Measurements from ENCODE around the gene MRPL24.

The MRPL24 gene

GRCh38 chr1:156746406-156746727, 5.5 kb upstream of the MRPL24 start:
- H3K4me1 ChIP-seq (ENCODE audit: control insufficient read depth, insufficient read depth, low read length): peaks cover 53% of the 10 kb centered on the region
- no peaks in the 10 kb centered on the region for H3K9me3 ChIP-seq (ENCODE audit: control insufficient read depth, low read length)
- H3K4me3 ChIP-seq (ENCODE audit: low read length): peak overlapping the region; percentile 82
- no peaks in the 10 kb centered on the region for H3K27me3 ChIP-seq (ENCODE audit: control insufficient read depth, insufficient read depth, low read length)
- H3K9ac ChIP-seq (ENCODE audit: low read length): peak overlapping the region; percentile 90
- peaks cover 7% of the 10 kb centered on the region for H3K36me3 ChIP-seq (ENCODE audit: control insufficient read depth, insufficient read depth, low read length)

GRCh38 chr1:156745881-156746280, 5.0 kb upstream of the MRPL24 start:
- Histone ChIP-seq H3K4me1 (ENCODE audit: control insufficient read depth, insufficient read depth, low read length) (peaks cover 55% of the 10 kb centered on the region), H3K36me3 (ENCODE audit: control insufficient read depth, insufficient read depth, low read length) (peaks cover 7% of the 10 kb centered on the region), H3K4me3 (ENCODE audit: low read length) (no peak overlapping the region), H3K9ac (ENCODE audit: low read length) (peak overlapping the region; percentile 3), H3K27me3 (ENCODE audit: control insufficient read depth, insufficient read depth, low read length) (no peaks in the 10 kb centered on the region), H3K9me3 (ENCODE audit: control insufficient read depth, low read length) (no peaks in the 10 kb centered on the region)

GRCh38 chr1:156744786-156745419, 4.0 kb upstream of the MRPL24 start:
- H3K4me3 ChIP-seq (ENCODE audit: low read length): no peak overlapping the region
- H3K9ac ChIP-seq (ENCODE audit: low read length): no peak overlapping the region
- no peaks in the 10 kb centered on the region for H3K9me3 ChIP-seq (ENCODE audit: control insufficient read depth, low read length)
- peaks cover 7% of the 10 kb centered on the region for H3K36me3 ChIP-seq (ENCODE audit: control insufficient read depth, insufficient read depth, low read length)
- H3K27me3 ChIP-seq (ENCODE audit: control insufficient read depth, insufficient read depth, low read length): no peaks in the 10 kb centered on the region
- peaks cover 57% of the 10 kb centered on the region for H3K4me1 ChIP-seq (ENCODE audit: control insufficient read depth, insufficient read depth, low read length)

GRCh38 chr1:156744344-156744743, 3.5 kb upstream of the MRPL24 start:
- H3K9me3 ChIP-seq (ENCODE audit: control insufficient read depth, low read length): no peaks in the 10 kb centered on the region
- H3K9ac ChIP-seq (ENCODE audit: low read length): no peak overlapping the region
- H3K4me1 ChIP-seq (ENCODE audit: control insufficient read depth, insufficient read depth, low read length): peaks cover 52% of the 10 kb centered on the region
- no peak overlapping the region for H3K4me3 ChIP-seq (ENCODE audit: low read length)
- no peaks in the 10 kb centered on the region for H3K27me3 ChIP-seq (ENCODE audit: control insufficient read depth, insufficient read depth, low read length)
- peaks cover 7% of the 10 kb centered on the region for H3K36me3 ChIP-seq (ENCODE audit: control insufficient read depth, insufficient read depth, low read length)

GRCh38 chr1:156743367-156744302, 2.7 kb upstream of the MRPL24 start:
- Histone ChIP-seq H3K4me1 (ENCODE audit: control insufficient read depth, insufficient read depth, low read length) (peaks cover 45% of the 10 kb centered on the region), H3K9me3 (ENCODE audit: control insufficient read depth, low read length) (no peaks in the 10 kb centered on the region), H3K9ac (ENCODE audit: low read length) (no peak overlapping the region), H3K4me3 (ENCODE audit: low read length) (no peak overlapping the region), H3K27me3 (ENCODE audit: control insufficient read depth, insufficient read depth, low read length) (no peaks in the 10 kb centered on the region), H3K36me3 (ENCODE audit: control insufficient read depth, insufficient read depth, low read length) (peaks cover 7% of the 10 kb centered on the region)

GRCh38 chr1:156742801-156743200, 1.9 kb upstream of the MRPL24 start:
- peaks cover 37% of the 10 kb centered on the region for H3K4me1 ChIP-seq (ENCODE audit: control insufficient read depth, insufficient read depth, low read length)
- H3K36me3 ChIP-seq (ENCODE audit: control insufficient read depth, insufficient read depth, low read length): peaks cover 7% of the 10 kb centered on the region
- H3K9me3 ChIP-seq (ENCODE audit: control insufficient read depth, low read length): no peaks in the 10 kb centered on the region
- no peaks in the 10 kb centered on the region for H3K27me3 ChIP-seq (ENCODE audit: control insufficient read depth, insufficient read depth, low read length)
- H3K9ac ChIP-seq (ENCODE audit: low read length): no peak overlapping the region
- no peak overlapping the region for H3K4me3 ChIP-seq (ENCODE audit: low read length)

- Histone ChIP-seq H3K9ac (ENCODE audit: low read length) (no peak overlapping the region), H3K4me1 (ENCODE audit: control insufficient read depth, insufficient read depth, low read length) (peaks cover 30% of the 10 kb centered on the region), H3K4me3 (ENCODE audit: low read length) (no peak overlapping the region), H3K27me3 (ENCODE audit: control insufficient read depth, insufficient read depth, low read length) (no peaks in the 10 kb centered on the region), H3K36me3 (ENCODE audit: control insufficient read depth, insufficient read depth, low read length) (peaks cover 7% of the 10 kb centered on the region), H3K9me3 (ENCODE audit: control insufficient read depth, low read length) (no peaks in the 10 kb centered on the region)
Measured at GRCh38 chr1:156742017-156742416, 1.1 kb upstream of the MRPL24 start.

GRCh38 chr1:156741481-156741983, 644 bp upstream of the MRPL24 start:
- peaks cover 25% of the 10 kb centered on the region for H3K4me1 ChIP-seq (ENCODE audit: control insufficient read depth, insufficient read depth, low read length)
- peak overlapping the region; percentile 51 for H3K9ac ChIP-seq (ENCODE audit: low read length)
- H3K27me3 ChIP-seq (ENCODE audit: control insufficient read depth, insufficient read depth, low read length): no peaks in the 10 kb centered on the region
- H3K4me3 ChIP-seq (ENCODE audit: low read length): no peak overlapping the region
- no peaks in the 10 kb centered on the region for H3K9me3 ChIP-seq (ENCODE audit: control insufficient read depth, low read length)
- H3K36me3 ChIP-seq (ENCODE audit: control insufficient read depth, insufficient read depth, low read length): peaks cover 7% of the 10 kb centered on the region

GRCh38 chr1:156740237-156740740, 599 bp downstream of the MRPL24 start:
- peak overlapping the region; percentile 70 for H3K9ac ChIP-seq (ENCODE audit: low read length)
- H3K4me3 ChIP-seq (ENCODE audit: low read length): peak overlapping the region; percentile 92
- H3K36me3 ChIP-seq (ENCODE audit: control insufficient read depth, insufficient read depth, low read length): peaks cover 7% of the 10 kb centered on the region
- H3K9me3 ChIP-seq (ENCODE audit: control insufficient read depth, low read length): no peaks in the 10 kb centered on the region
- H3K27me3 ChIP-seq (ENCODE audit: control insufficient read depth, insufficient read depth, low read length): no peaks in the 10 kb centered on the region
- peaks cover 14% of the 10 kb centered on the region for H3K4me1 ChIP-seq (ENCODE audit: control insufficient read depth, insufficient read depth, low read length)

- Histone ChIP-seq H3K36me3 (ENCODE audit: control insufficient read depth, insufficient read depth, low read length) (no peaks in the 10 kb centered on the region), H3K27me3 (ENCODE audit: control insufficient read depth, insufficient read depth, low read length) (no peaks in the 10 kb centered on the region), H3K9ac (ENCODE audit: low read length) (no peak overlapping the region), H3K4me3 (ENCODE audit: low read length) (no peak overlapping the region), H3K9me3 (ENCODE audit: control insufficient read depth, low read length) (no peaks in the 10 kb centered on the region), H3K4me1 (ENCODE audit: control insufficient read depth, insufficient read depth, low read length) (peaks cover 12% of the 10 kb centered on the region)
Measured at GRCh38 chr1:156738916-156739315, 2.0 kb downstream of the MRPL24 start.

GRCh38 chr1:156738407-156738806, 2.5 kb downstream of the MRPL24 start:
- Histone ChIP-seq H3K27me3 (ENCODE audit: control insufficient read depth, insufficient read depth, low read length) (no peaks in the 10 kb centered on the region), H3K4me1 (ENCODE audit: control insufficient read depth, insufficient read depth, low read length) (peaks cover 12% of the 10 kb centered on the region), H3K9me3 (ENCODE audit: control insufficient read depth, low read length) (no peaks in the 10 kb centered on the region), H3K36me3 (ENCODE audit: control insufficient read depth, insufficient read depth, low read length) (no peaks in the 10 kb centered on the region), H3K9ac (ENCODE audit: low read length) (no peak overlapping the region), H3K4me3 (ENCODE audit: low read length) (no peak overlapping the region)

GRCh38 chr1:156733989-156734584, 6.8 kb downstream of the MRPL24 start:
- Histone ChIP-seq H3K9ac (ENCODE audit: low read length) (no peak overlapping the region), H3K4me3 (ENCODE audit: low read length) (no peak overlapping the region), H3K27me3 (ENCODE audit: control insufficient read depth, insufficient read depth, low read length) (no peaks in the 10 kb centered on the region), H3K9me3 (ENCODE audit: control insufficient read depth, low read length) (no peaks in the 10 kb centered on the region), H3K36me3 (ENCODE audit: control insufficient read depth, insufficient read depth, low read length) (no peaks in the 10 kb centered on the region), H3K4me1 (ENCODE audit: control insufficient read depth, insufficient read depth, low read length) (no peaks in the 10 kb centered on the region)

Measured in mucosa of stomach (tissue), 1 donor.